Measurements from ENCODE around the gene ASB14.
"Not testable (repeated sequence)": the region's sequence is repeated elsewhere in the genome, so short reads cannot be mapped to it uniquely, and the experiment has no call there.

Gene ASB14

GRCh38 chr3:57292159-57292896, at the start of gene ASB14:
TSS of gene ASB14 (minus strand) at chr3:57292685. CDS start at chr3:57292033, 652 bp downstream.
- DNase-seq = no peak

- DNase-seq = not testable (repeated sequence)
Observed at GRCh38 chr3:57339071-57339642, 46.7 kb upstream of the ASB14 start.

GRCh38 chr3:57338272-57339070, 46.0 kb upstream of the ASB14 start:
- not testable (repeated sequence) for DNase-seq

- DNase-seq = no peak
Observed at GRCh38 chr3:57335283-57335938, 42.9 kb upstream of the ASB14 start.

- no peak for DNase-seq
Observed at GRCh38 chr3:57331078-57331610, 38.7 kb upstream of the ASB14 start.

GRCh38 chr3:57326498-57326897, 34.0 kb upstream of the ASB14 start:
- DNase-seq = not testable (repeated sequence)

- DNase-seq = no peak
Observed at GRCh38 chr3:57314204-57314603, 21.7 kb upstream of the ASB14 start.

- no peak for DNase-seq
Observed at GRCh38 chr3:57309769-57310360, 17.4 kb upstream of the ASB14 start.

- DNase-seq = not testable (repeated sequence)
Observed at GRCh38 chr3:57303520-57303919, 11.0 kb upstream of the ASB14 start.

GRCh38 chr3:57298041-57298440, 5.6 kb upstream of the ASB14 start:
- DNase-seq = no peak

GRCh38 chr3:57292897-57293526, 527 bp upstream of the ASB14 start:
- DNase-seq = no peak

- DNase-seq = no peak
Observed at GRCh38 chr3:57288403-57288802, 4.1 kb downstream of the ASB14 start.

GRCh38 chr3:57287205-57287604, 5.3 kb downstream of the ASB14 start:
- DNase-seq = no peak

GRCh38 chr3:57283334-57283733, 9.2 kb downstream of the ASB14 start:
- DNase-seq = no peak

- peak; percentile 55 to 85 for DNase-seq
Observed at GRCh38 chr3:57281715-57282114, 10.8 kb downstream of the ASB14 start.

- no peak for DNase-seq
Observed at GRCh38 chr3:57279685-57280084, 12.8 kb downstream of the ASB14 start.

- no peak for DNase-seq
Observed at GRCh38 chr3:57278237-57278636, 14.2 kb downstream of the ASB14 start.

- DNase-seq = no peak
Observed at GRCh38 chr3:57275393-57275792, 17.1 kb downstream of the ASB14 start.

GRCh38 chr3:57274845-57275244, 17.6 kb downstream of the ASB14 start:
- DNase-seq = no peak

- no peak for DNase-seq
Observed at GRCh38 chr3:57268416-57268815, 24.1 kb downstream of the ASB14 start.

- no peak for DNase-seq
Observed at GRCh38 chr3:57261929-57262328, 30.6 kb downstream of the ASB14 start.

GRCh38 chr3:57261119-57261518, 31.4 kb downstream of the ASB14 start:
- DNase-seq = no peak

Measured in NCI-H524 (cell line).